DND-41 (cell line): ENCODE results near the gene OBP2B.

Experiments used
- CTCF ChIP-seq: IDR thresholded peaks from 2 replicates; pipeline ENCODE4 v1.5.1; 2012; ENCODE audit warnings: borderline replicate concordance, low read length, moderate library complexity, mild to moderate bottlenecking; ENCODE audit not compliant: poor library complexity, severe bottlenecking; ENCODE audit errors: extremely low read depth
- EZH2 ChIP-seq: IDR thresholded peaks from 3 replicates; pipeline ENCODE4 v1.6.1; 2012; ENCODE audit warnings: borderline replicate concordance, low read depth, mild to moderate bottlenecking, moderate library complexity, low read length, inconsistent platforms; ENCODE audit not compliant: severe bottlenecking

GRCh38 chr9:133204335-133204992 lies 4.6 kb downstream of the OBP2B start:
- TF ChIP-seq CTCF (no peak), EZH2 (no peak)
